ENCODE measurements around the gene SYT11.
A peak's percentile ranks its signal among the peaks of the same experiment; 100 is the strongest.

Gene SYT11

DNA sequence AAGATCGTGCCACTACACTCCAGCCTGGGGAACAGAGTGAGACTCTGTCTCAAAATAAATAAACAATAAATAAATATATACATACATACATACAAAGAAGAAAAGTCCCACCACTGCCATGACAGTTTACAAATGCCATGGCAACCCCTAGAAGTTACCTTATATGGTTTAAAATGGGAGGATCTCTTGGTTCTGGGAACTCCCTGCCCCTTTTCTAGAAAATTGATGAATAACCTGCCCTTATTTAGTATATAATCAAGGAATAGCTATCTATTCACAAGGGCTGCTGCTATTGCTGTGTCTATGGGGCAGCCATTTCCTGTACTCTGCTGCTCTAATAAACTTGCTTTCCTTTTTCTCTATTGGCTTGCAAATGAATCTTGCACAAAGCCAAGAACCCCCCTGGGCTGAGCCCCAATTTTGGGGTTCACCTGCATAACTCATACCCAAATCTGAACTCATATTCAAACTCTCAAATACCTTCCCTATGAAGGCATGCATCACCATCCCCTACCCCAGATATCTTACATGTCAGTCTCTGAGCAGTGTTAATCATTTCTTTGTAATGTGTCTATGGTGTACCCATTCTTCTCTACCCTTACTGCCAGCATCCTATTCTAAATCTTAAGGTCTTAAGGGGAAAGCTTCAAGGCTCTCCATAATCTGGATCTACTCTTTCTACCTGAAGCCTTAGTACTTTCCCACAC, 11.4 kb upstream of the SYT11 start:
- TF ChIP-seq NFIC (IDR thresholded peaks at IDR 0.05) (no peak), TAF1 (IDR thresholded peaks at IDR 0.05; ENCODE audit: low read depth) (no peak), TCF12 (IDR thresholded peaks at IDR 0.05; ENCODE audit: low read depth) (no peak), CEBPB (IDR thresholded peaks at IDR 0.05) (no peak), YY1 (IDR thresholded peaks at IDR 0.05; ENCODE audit: low read depth) (no peak), RAD21 (IDR thresholded peaks at IDR 0.05; ENCODE audit: low read depth) (no peak), TEAD4 (IDR thresholded peaks at IDR 0.05) (no peak), EP300 (IDR thresholded peaks at IDR 0.05; ENCODE audit: borderline replicate concordance) (no peak)
- TF ChIP-seq, protein P1, sequence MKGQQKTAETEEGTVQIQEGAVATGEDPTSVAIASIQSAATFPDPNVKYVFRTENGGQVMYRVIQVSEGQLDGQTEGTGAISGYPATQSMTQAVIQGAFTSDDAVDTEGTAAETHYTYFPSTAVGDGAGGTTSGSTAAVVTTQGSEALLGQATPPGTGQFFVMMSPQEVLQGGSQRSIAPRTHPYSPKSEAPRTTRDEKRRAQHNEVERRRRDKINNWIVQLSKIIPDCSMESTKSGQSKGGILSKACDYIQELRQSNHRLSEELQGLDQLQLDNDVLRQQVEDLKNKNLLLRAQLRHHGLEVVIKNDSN (IDR thresholded peaks at IDR 0.05): no peak
- TF ChIP-seq, protein P2, sequence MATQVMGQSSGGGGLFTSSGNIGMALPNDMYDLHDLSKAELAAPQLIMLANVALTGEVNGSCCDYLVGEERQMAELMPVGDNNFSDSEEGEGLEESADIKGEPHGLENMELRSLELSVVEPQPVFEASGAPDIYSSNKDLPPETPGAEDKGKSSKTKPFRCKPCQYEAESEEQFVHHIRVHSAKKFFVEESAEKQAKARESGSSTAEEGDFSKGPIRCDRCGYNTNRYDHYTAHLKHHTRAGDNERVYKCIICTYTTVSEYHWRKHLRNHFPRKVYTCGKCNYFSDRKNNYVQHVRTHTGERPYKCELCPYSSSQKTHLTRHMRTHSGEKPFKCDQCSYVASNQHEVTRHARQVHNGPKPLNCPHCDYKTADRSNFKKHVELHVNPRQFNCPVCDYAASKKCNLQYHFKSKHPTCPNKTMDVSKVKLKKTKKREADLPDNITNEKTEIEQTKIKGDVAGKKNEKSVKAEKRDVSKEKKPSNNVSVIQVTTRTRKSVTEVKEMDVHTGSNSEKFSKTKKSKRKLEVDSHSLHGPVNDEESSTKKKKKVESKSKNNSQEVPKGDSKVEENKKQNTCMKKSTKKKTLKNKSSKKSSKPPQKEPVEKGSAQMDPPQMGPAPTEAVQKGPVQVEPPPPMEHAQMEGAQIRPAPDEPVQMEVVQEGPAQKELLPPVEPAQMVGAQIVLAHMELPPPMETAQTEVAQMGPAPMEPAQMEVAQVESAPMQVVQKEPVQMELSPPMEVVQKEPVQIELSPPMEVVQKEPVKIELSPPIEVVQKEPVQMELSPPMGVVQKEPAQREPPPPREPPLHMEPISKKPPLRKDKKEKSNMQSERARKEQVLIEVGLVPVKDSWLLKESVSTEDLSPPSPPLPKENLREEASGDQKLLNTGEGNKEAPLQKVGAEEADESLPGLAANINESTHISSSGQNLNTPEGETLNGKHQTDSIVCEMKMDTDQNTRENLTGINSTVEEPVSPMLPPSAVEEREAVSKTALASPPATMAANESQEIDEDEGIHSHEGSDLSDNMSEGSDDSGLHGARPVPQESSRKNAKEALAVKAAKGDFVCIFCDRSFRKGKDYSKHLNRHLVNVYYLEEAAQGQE (IDR thresholded peaks at IDR 0.05; ENCODE audit: low read depth): no peak

DNA sequence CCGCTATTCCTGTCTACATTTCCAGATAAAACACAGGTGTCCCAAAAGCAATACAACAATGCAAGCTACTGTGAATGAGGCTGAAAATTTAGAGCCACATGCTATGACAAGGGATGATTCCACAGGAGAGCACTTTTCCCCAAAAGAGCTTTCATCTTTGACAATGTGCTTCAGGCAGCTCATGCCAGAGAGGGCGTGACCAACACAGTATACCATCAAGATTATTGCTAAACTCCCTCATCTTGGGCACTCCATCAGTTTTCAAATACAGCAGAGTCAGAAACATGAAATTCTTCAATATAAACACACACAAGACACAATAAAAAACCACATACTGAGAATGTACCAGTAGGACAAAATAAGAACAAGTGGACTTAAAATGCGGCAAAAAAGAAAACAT, 9.0 kb upstream of the SYT11 start:
- no peak for TF ChIP-seq YY1 (IDR thresholded peaks at IDR 0.05; ENCODE audit: low read depth)
- no peak for TF ChIP-seq TCF12 (IDR thresholded peaks at IDR 0.05; ENCODE audit: low read depth)
- TF ChIP-seq, protein P2 (IDR thresholded peaks at IDR 0.05; ENCODE audit: low read depth): no peak
- no peak for TF ChIP-seq EGR1 (IDR thresholded peaks at IDR 0.05)
- no peak for TF ChIP-seq TEAD4 (IDR thresholded peaks at IDR 0.05)
- no peak for TF ChIP-seq FOXM1 (IDR thresholded peaks at IDR 0.05; ENCODE audit: borderline replicate concordance, low read depth)
- no peak for TF ChIP-seq RAD21 (IDR thresholded peaks at IDR 0.05; ENCODE audit: low read depth)
- TF ChIP-seq CREB1 (IDR thresholded peaks at IDR 0.05; ENCODE audit: low read depth): no peak
- TF ChIP-seq, protein P1 (IDR thresholded peaks at IDR 0.05): no peak
- TF ChIP-seq, protein P3, sequence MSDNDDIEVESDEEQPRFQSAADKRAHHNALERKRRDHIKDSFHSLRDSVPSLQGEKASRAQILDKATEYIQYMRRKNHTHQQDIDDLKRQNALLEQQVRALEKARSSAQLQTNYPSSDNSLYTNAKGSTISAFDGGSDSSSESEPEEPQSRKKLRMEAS (IDR thresholded peaks at IDR 0.05): no peak
- TF ChIP-seq CEBPB (IDR thresholded peaks at IDR 0.05): no peak
- TF ChIP-seq TAF1 (IDR thresholded peaks at IDR 0.05; ENCODE audit: low read depth): no peak
- TF ChIP-seq NFIC (IDR thresholded peaks at IDR 0.05): no peak
- no peak for TF ChIP-seq EP300 (IDR thresholded peaks at IDR 0.05; ENCODE audit: borderline replicate concordance)
- no peak for TF ChIP-seq ZBTB7A (IDR thresholded peaks at IDR 0.05; ENCODE audit: low read depth)

DNA sequence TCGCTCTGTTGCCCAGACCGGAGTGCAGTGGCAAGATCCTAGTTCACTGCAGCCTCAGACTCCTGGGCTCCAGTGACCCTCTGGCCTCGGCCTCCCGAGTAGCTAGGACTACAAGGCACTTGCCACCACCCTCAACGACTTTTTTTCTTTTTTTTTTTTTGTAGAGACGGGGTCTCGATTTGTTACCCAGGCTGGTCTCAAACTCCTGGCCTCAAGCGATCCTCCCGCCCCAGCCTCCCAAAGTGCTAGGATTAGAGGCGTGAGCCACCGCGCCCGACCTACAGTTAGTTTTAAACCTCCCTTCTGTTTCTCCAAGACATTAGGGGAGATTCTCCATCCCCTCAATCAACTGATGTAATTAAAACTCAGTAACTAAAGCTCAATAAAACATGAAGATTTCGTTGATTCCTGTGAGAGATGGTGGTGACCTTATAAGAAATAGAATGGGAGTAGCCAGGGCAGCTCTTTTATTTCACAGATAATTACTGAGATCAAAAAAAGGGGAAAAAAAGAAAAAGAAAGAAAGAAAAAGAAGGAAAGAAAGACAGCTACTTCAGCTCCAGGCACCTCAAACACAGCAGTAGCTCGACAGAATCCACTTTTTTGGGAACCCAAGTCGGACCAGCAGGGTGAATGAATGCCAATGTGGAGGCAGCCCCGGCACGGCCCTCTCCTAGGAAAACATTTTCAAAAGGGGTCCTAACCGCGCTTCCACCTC, 3.0 kb upstream of the SYT11 start:
- TF ChIP-seq ZBTB7A (IDR thresholded peaks at IDR 0.05; ENCODE audit: low read depth) (no peak), FOXM1 (IDR thresholded peaks at IDR 0.05; ENCODE audit: borderline replicate concordance, low read depth) (no peak), CEBPB (IDR thresholded peaks at IDR 0.05) (no peak), TCF12 (IDR thresholded peaks at IDR 0.05; ENCODE audit: low read depth) (no peak), RAD21 (IDR thresholded peaks at IDR 0.05; ENCODE audit: low read depth) (no peak), YY1 (IDR thresholded peaks at IDR 0.05; ENCODE audit: low read depth) (no peak)

DNA sequence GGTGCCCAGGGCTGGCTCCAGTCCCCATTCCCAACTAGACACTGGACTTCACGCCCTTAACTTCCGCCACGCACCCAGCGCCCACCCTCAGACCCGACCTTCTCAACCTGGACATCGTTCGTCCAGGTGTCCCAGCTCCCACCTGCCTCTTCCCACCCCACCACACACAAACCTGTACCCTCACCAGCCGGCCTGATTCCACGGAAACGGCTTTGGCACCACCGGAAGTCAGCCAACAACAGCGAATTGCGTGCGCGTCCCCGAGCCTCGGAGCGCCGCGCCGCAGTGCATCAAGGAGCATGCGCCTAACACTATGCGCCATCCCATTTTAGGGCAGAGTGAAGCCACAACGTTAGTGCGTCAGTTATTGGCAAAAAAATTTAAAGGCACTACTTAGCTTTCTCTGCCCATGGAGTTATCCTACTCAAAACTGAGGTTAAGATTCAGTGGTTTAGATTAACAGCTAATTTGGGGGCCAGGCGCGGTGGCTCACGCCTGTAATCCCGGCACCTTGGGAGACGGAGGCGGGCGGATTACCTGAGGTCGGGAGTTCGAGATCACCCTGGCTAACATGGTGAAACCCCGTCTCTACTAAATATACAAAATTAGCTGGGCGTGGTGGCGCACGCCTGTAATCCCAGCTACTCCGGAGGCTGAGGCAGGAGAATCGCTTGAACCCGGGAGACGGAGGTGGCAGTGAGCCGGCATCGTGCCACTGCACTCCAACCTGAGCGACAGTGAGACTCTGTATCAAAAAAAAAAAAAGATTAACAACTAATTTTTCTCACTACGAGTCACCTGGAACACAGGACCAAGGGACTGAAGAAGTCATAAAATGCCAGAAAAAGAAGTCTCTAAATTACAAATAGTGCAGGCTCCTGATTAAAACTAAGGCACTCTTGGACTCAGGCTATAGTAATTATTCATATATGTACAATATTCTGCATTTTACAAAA, 2.1 kb upstream of the SYT11 start, which contains the start of gene GON4L:
Gene GON4L, minus strand, starts transcription at position 240 of the 956 bp plus-strand sequence. CDS start 3,434 bp downstream, outside the sequence.
- TF ChIP-seq EGR1 (IDR thresholded peaks at IDR 0.05) (no peak), RAD21 (IDR thresholded peaks at IDR 0.05; ENCODE audit: low read depth) (no peak), TCF12 (IDR thresholded peaks at IDR 0.05; ENCODE audit: low read depth) (no peak), CREB1 (IDR thresholded peaks at IDR 0.05; ENCODE audit: low read depth) (peak; percentile 81; the same call in 1 of the 2 replicates), CEBPB (IDR thresholded peaks at IDR 0.05) (no peak), YY1 (IDR thresholded peaks at IDR 0.05; ENCODE audit: low read depth) (peak; percentile 97), TAF1 (IDR thresholded peaks at IDR 0.05; ENCODE audit: low read depth) (peak; percentile 76), ZBTB7A (IDR thresholded peaks at IDR 0.05; ENCODE audit: low read depth) (no peak), EP300 (IDR thresholded peaks at IDR 0.05; ENCODE audit: borderline replicate concordance) (no peak), FOXM1 (IDR thresholded peaks at IDR 0.05; ENCODE audit: borderline replicate concordance, low read depth) (no peak), TEAD4 (IDR thresholded peaks at IDR 0.05) (no peak), NFIC (IDR thresholded peaks at IDR 0.05) (no peak)
- TF ChIP-seq, protein P2 (IDR thresholded peaks at IDR 0.05; ENCODE audit: low read depth): no peak
- TF ChIP-seq, protein P3 (IDR thresholded peaks at IDR 0.05): peak; percentile 89
- TF ChIP-seq, protein P1 (IDR thresholded peaks at IDR 0.05): no peak
